HG03196 (cell line): ENCODE measurements around the gene CHRND.

Source experiments
- ATAC-seq: cut with Tn5 transposase; IDR thresholded peaks from one replicate; pipeline ENCODE4 v1.9.1; 2021; ENCODE audit not compliant: unreplicated experiment

CHRND gene

GRCh38 chr2:232502911-232503808, 22.8 kb upstream of the CHRND start:
- no peak for ATAC-seq

DNA sequence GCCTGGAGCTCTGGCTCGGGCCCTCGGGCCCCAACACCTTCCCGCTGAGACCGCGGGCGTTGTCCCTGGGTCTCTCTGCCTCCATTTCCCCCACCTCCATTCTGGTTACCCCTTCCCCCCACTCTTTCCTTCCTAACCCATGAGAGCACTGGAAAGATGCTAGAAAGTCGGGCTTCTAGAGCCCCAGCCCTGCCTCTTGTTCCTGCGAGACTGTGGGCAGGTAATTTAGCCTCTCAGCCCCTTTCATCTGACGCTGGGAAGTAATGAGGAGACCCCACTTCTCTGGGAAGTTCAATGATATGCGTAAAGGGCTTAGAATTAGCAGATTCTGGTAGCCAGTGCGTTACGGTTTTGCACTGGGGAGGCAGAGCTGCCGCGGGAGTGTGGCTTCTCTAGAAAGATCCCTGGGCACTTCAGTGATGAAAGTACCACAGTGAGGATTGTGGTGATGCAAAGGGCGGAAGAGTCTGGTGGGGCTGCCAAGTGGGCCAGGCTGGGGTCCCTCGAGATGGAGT, 22.1 kb upstream of the CHRND start:
- ATAC-seq, result no peak

- ATAC-seq, result no peak
Measured at GRCh38 chr2:232504438-232504837, 21.5 kb upstream of the CHRND start.

DNA sequence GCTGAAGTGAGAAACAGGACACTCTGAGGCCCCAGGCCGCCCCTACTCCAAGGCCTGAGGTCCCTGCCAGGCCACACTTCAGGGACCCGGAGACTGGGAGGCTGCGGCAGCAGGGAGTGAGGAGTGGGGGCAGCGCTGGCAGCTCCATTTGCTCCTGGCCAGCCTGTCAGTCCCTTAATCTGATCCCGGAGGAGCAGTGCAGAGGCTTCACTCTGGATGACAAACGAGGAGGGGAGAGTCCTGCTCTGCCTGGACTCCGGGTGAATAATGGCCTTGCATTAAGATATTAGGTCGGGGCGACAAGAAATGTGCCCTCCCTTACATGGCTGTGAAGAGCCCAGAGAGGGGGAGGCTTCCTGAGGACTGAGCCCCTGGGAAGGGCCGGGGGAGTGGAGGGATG, 20.1 kb upstream of the CHRND start:
- no peak for ATAC-seq

GRCh38 chr2:232506709-232507108, 19.3 kb upstream of the CHRND start:
- no peak for ATAC-seq

DNA sequence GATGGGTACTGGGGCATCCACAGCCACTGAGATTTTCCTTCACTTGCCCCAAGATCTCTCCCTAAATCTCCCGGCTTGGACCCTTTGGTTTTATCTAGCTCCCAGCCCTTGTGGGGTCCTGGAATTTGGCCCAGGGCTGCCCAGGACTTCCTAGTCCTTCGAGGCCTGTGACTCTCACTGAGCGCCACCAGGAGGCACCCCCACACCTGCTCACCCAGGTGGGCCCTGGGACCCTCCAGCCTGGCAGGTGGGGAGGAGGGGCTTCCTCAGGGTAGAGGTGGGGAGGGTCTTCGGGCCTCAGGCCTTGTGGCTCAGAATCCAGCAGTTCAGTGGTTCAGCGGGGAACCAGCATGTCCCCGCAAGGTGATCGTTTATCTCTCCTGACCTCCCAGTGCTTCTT, 17.7 kb upstream of the CHRND start:
- ATAC-seq, result no peak

DNA sequence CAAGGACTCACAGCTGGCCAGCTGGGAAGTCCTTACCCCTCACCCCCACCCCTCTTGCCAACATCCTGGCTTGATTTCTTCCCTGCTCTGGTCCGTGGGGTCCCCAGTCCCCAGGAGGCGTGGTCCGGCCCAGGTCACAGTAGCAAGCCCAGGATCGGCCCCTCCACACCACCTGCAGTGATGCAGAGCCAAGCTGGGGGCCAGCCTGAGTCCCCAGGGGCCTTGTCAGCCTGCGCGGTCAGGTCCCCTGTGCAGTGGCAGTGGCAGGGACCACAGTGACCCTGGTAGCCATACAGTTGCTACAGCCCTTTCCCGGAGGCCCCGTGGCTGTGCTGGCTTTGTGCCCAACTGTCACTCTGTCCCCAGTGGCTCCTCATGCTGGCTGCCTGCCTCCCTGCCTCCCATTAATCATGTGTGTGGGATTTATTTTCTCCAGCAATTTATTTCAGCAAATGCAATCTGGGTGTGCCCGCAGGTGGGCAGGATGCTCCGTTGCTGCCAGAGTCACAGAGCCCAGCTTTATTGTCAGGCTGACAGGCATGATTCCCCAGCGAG, 14.5 kb upstream of the CHRND start:
- ATAC-seq, result no peak

DNA sequence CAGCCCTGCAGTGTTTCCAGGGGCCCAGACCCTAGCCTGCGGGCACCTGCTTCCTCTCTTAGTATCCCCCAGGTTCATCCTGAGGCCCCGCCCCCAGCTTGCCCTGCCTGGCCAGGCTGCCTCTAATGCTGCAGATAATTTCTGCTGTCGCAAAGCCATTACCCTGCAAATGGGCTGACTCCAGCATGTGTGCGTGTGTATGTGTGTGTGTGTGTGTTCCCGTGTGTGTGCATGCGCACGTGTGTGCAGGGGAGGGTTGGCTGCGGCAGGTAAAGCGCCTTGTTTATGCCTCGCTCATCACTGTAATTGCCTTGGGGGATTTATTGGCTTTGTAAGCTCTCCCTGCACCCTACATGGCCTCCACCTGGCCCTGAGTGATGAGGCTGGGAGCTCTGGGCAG, 13.4 kb upstream of the CHRND start:
- ATAC-seq, result no peak

GRCh38 chr2:232513353-232513752, 12.6 kb upstream of the CHRND start:
- ATAC-seq, result no peak

DNA sequence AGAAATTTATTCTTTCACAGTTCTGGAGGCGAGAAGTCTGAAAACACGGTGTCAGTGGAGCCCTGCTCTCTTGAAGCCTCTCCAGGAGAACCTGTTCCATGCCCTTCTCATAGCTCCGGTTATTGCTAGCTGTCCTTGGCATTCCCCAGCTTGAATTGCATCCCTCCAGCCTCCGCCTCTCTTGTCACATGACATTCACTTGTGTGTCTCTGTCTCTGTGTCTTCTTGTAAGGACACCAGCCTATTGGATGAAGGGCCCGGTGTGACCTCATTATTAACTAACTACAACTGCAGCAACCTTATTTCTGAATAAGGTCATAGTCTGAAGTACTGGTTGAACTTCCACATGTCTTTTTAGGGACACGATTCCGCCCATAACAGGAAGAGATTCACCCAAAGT, 10.3 kb upstream of the CHRND start:
- no peak for ATAC-seq

DNA sequence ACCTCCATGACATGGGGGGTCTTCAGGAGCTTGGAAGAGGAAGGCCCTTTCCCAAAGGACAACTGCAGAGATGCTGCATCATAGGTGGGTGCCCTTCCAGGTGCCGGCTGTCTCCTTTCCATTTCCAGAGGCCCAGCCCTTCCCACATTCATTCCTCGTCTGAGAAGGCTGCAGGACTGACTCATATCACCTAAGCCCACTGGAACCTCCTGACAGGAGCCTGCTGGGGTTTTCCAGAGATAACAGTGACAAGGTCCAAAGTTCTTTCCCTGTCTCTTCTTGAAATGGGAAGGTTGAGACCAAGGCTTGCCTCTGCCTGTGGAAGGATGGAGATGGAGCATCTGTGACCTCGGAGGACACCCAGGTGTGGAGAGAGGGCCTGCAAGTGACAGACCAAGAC, 9.4 kb upstream of the CHRND start:
- ATAC-seq, result no peak

GRCh38 chr2:232518844-232519243, 7.1 kb upstream of the CHRND start:
- no peak for ATAC-seq

GRCh38 chr2:232519581-232520438, 6.2 kb upstream of the CHRND start, which contains the start of gene PRSS56:
PRSS56 (plus strand) TSS chr2:232520388; CDS start chr2:232520599, 211 bp downstream.
- ATAC-seq, result no peak

DNA sequence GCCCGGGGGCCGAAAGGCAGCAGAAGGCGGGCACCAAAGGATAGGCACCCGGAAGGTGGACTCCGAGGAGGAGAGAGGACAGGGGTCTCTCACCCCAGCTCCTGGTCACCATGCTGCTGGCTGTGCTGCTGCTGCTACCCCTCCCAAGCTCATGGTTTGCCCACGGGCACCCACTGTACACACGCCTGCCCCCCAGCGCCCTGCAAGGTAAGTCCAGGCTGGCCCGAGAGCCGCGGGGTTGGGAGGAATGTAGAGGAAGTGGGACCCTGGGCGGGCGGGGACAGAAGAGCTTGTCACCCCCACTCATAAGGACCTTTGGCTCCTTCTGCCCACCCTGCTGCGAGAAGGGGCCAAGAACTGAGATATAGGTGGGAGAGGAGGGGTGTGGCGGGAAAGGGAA, 5.5 kb upstream of the CHRND start:
- ATAC-seq, result no peak

GRCh38 chr2:232521098-232521497, 4.9 kb upstream of the CHRND start:
- ATAC-seq, result no peak

DNA sequence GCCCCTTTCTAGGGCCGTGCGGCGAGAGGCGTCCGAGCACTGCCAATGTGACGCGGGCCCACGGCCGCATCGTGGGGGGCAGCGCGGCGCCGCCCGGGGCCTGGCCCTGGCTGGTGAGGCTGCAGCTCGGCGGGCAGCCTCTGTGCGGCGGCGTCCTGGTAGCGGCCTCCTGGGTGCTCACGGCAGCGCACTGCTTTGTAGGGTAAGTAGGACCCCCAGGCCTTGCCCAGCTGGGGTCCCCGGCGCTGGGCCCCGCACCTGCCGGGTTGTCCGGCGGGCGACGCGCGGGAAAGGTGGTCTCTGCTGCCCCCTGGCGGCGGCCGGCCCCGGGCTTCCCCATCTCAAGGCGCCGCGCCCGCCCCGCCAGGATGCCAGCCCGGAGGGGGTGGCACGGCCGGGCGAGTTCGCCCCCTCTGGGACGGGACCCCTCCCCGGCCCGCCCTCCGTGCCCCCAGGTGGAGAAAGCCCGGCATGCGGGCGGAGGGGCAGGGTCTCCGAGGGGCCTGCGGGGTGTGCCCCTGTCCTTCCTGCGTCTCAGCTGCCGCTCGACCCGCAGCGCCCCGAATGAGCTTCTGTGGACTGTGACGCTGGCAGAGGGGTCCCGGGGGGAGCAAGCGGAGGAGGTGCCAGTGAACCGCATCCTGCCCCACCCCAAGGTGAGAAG, 3.9 kb upstream of the CHRND start:
- ATAC-seq, result no peak

GRCh38 chr2:232522623-232523401, 3.1 kb upstream of the CHRND start:
- no peak for ATAC-seq

GRCh38 chr2:232523402-232523681, 2.6 kb upstream of the CHRND start:
- no peak for ATAC-seq

- ATAC-seq, result no peak
Measured at GRCh38 chr2:232523682-232524597, 2.0 kb upstream of the CHRND start.
